Upper lobe of right lung (tissue), 1 donor: ENCODE data around the gene CTNNBL1. TPM values are rescaled to one million over a fixed set of nuclear protein-coding genes. Genes with fewer than 3 reads are reported as not detected.
"Not testable (repeated sequence)": the region's sequence is repeated elsewhere in the genome, so short reads cannot be mapped to it uniquely, and the experiment has no call there.

Experiments used
- ATAC-seq: fragments of 200-7000 bp; cut with Tn5 transposase; one replicate; pipeline ENCODE4 v1.9.1; 2020; ENCODE audit warnings: mild to moderate bottlenecking, moderate library complexity
- DNase-seq: peaks from one replicate; pipeline ENCODE4 v3.0.0-alpha.2; 2020
- H3K27ac ChIP-seq: fragments of 200-600 bp; one replicate; pipeline ENCODE4 v1.8.0; 2022
- H3K27me3 ChIP-seq: fragments of 200-600 bp; one replicate; pipeline ENCODE4 v1.8.0; 2022; ENCODE audit warnings: mild to moderate bottlenecking
- H3K36me3 ChIP-seq: fragments of 200-600 bp; one replicate; pipeline ENCODE4 v1.8.0; 2022
- H3K4me1 ChIP-seq: fragments of 200-600 bp; one replicate; pipeline ENCODE4 v1.8.0; 2022
- H3K4me3 ChIP-seq: fragments of 200-600 bp; one replicate; pipeline ENCODE4 v1.8.0; 2022; ENCODE audit warnings: mild to moderate bottlenecking
- H3K9me3 ChIP-seq: fragments of 200-600 bp; one replicate; pipeline ENCODE4 v1.8.0; 2022
- CTCF ChIP-seq: fragments of 200-600 bp; IDR thresholded peaks from one replicate; pipeline ENCODE4 v1.8.0; 2022; ENCODE audit warnings: antibody characterized with exemption
- intact Hi-C: fragments of 100-400 bp; cut with DNase I; formaldehyde crosslinking; loops from one replicate; pipeline ENCODE4 v1.11.0; 2022
- total RNA-seq: library from RNA; stranded (reverse); fragmentation: NEBNext Ultra II Directional; extraction: Animal tissue kit (Norgen Biotek cat#: 25700); gene quantifications from one replicate; pipeline ENCODE4 v1.2.1, GENCODE V29; 2021
- donor health status: DM: no; HTN: yes; CAD: no; lungs with severe emphysema.

Gene CTNNBL1
- total RNA-seq, 1 donor from 2014 or later = 52.8 TPM

DNA sequence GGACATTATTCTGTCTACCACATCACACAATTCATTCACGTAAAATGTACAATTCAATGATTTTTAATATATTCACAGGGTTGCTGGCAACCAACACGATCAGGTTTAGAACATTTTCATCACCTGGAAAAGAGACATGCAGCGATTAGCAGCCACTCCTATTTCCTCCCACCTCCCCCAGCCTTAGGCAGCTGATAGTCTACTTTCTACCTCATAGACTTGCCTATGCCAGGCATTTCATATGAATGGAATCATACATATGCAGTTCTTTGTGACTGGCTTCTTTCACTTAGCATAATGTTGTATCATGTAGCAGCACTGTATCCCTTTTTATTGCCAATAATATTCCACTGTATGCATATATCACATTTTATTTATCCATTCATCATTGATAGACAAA, 31.5 kb upstream of the CTNNBL1 start:
- H3K27ac ChIP-seq = no peak overlapping the region
- H3K27me3 ChIP-seq = no peaks in the 10 kb centered on the region
- DNase-seq = no peak
- H3K4me3 ChIP-seq = no peak overlapping the region
- no peak for TF ChIP-seq CTCF
- no peaks in the 10 kb centered on the region for H3K36me3 ChIP-seq
- intact Hi-C loops = no loop called here
- no peaks in the 10 kb centered on the region for H3K4me1 ChIP-seq
- ATAC-seq = no peak
- no peaks in the 10 kb centered on the region for H3K9me3 ChIP-seq

GRCh38 chr20:37664595-37664994, 29.2 kb upstream of the CTNNBL1 start:
- ATAC-seq, H3K36me3 ChIP-seq, DNase-seq, H3K9me3 ChIP-seq, H3K27me3 ChIP-seq, intact Hi-C loops, H3K27ac ChIP-seq, H3K4me3 ChIP-seq, H3K4me1 ChIP-seq: not testable (repeated sequence)

DNA sequence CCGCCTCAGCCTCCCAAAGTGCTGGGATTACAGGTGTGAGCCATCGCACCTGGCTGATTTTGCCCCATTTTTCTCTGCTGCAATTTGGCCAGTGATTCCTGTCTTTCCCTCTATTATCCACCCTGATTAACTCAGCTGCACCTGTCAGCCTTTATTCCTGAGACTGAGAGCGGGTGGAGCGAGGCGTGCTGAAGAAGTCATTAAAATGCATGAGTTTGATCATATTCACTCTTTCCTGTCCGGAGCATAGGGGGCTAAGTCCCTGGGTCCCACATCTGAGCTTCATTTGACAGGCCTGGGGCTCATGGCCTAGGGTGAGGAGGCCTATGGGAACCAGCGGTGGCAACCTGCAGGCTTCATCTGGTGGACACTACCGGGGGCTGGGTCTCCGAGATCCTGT, 25.7 kb upstream of the CTNNBL1 start:
- Histone ChIP-seq H3K9me3 (no peaks in the 10 kb centered on the region), H3K27ac (no peak overlapping the region), H3K27me3 (no peaks in the 10 kb centered on the region), H3K4me3 (no peak overlapping the region), H3K36me3 (no peaks in the 10 kb centered on the region), H3K4me1 (no peaks in the 10 kb centered on the region)
- TF ChIP-seq CTCF = no peak
- intact Hi-C loops = no loop called here
- DNase-seq (no peak), ATAC-seq (no peak)

- intact Hi-C loops = no loop called here
- Histone ChIP-seq H3K4me3 (no peak overlapping the region), H3K27ac (no peak overlapping the region), H3K27me3 (no peaks in the 10 kb centered on the region), H3K4me1 (no peaks in the 10 kb centered on the region), H3K9me3 (no peaks in the 10 kb centered on the region), H3K36me3 (no peaks in the 10 kb centered on the region)
- no peak for DNase-seq
- no peak for TF ChIP-seq CTCF
- ATAC-seq = no peak
Measured at GRCh38 chr20:37669062-37669772, 24.6 kb upstream of the CTNNBL1 start.

DNA sequence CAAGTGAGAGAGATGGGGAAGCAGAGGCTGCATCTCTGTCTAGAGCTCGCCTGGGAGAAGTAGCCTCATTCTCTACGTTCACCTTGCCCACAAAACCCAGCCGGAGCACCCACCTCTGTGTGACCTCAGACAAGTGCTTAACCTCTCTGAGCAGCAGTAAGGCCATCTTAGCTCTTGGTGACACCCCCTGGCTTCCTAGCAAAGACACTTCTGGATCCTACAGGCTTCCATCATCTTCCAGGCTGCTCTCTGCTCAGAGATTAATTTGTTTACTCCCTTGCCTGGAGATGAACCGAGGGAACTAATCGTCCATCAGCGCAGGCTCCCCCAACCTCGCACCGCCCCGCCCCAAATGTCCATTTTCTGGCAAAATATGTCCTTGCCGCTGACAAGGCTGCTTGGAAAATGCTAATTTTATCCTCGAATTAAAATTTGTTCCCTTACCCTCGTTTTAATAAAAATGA, 24.0 kb upstream of the CTNNBL1 start:
- H3K27ac ChIP-seq = no peak overlapping the region
- ATAC-seq (no peak), DNase-seq (no peak)
- no peaks in the 10 kb centered on the region for H3K9me3 ChIP-seq
- peak overlapping the region; percentile 23 for H3K4me3 ChIP-seq
- TF ChIP-seq CTCF = no peak
- no peaks in the 10 kb centered on the region for H3K27me3 ChIP-seq
- intact Hi-C loops = no loop called here
- no peaks in the 10 kb centered on the region for H3K4me1 ChIP-seq
- no peaks in the 10 kb centered on the region for H3K36me3 ChIP-seq

DNA sequence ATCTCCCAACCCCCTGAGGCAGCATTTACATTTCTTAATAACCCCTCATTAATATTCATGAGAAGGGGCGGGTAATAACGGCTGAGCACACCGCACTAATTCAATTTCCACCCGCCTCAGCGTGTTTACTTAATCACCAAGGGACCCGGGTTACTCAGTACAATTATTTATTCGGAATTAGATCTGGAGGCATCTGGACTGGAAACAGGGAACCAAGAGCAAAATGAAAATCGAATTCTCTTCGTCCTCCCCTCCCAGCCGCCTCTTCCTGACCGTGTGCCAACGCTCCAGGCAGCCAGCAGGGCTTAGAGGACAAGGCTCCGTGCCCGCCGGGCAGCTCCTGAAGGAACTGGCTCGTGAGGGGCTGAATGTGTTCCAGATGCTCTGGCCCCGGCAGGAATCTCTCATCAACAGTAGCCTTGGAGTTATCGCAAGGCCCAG, 23.5 kb upstream of the CTNNBL1 start:
- intact Hi-C loops = no loop called here
- Histone ChIP-seq H3K9me3 (no peaks in the 10 kb centered on the region), H3K27ac (no peak overlapping the region), H3K27me3 (no peaks in the 10 kb centered on the region), H3K4me1 (no peaks in the 10 kb centered on the region), H3K4me3 (peak overlapping the region; percentile 23), H3K36me3 (no peaks in the 10 kb centered on the region)
- no peak for TF ChIP-seq CTCF
- no peak for DNase-seq
- ATAC-seq = peak; percentile 23
